HG03060 (cell line): Measurements from ENCODE around the gene VPS37C.
"Not testable (repeated sequence)": the region's sequence is repeated elsewhere in the genome, so short reads cannot be mapped to it uniquely, and the experiment has no call there.

Experiments
- ATAC-seq: cut with Tn5 transposase; IDR thresholded peaks from one replicate; pipeline ENCODE4 v1.9.1; 2021; ENCODE audit warnings: low read depth, moderate number of reproducible peaks; ENCODE audit not compliant: unreplicated experiment

The VPS37C gene

DNA sequence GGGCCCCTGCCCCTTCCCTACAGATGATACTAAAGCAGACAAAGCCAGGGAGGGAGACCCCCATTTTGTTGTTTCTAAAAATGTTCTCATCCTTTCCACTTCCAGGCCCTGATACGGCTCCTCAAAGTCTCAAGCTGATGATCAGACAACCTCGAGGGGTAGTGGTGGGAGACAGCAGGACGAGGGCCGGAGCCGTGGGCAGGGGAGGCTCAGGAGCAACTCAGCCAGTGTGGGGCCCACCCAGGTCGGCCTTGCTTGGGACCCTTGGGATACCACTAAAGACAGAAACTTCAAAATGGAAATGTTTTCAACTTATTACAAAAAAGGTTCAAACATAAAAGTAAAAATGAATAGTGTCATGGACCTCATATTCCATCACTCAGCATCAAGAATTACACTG, 15.2 kb upstream of the VPS37C start:
- ATAC-seq, result no peak

DNA sequence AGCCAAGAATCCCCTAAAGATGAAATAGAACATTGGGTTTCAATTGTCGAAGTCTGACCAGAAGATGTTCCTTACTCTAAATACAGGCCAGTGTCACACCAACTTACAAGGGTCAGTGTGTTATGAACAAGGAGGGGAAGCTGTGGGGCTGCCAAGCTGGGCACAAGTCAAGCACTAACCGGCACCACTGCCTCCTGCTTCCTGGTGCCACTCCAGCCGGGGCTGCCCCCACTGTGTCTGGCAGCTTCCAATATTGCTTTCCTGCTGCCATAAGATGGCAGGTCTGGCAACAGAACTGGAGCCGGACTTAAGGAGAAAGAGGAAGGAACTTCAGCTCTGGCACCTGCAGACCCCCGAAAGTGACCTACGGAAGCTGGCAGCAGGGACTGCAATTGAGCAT, 13.7 kb upstream of the VPS37C start:
- ATAC-seq, result no peak

DNA sequence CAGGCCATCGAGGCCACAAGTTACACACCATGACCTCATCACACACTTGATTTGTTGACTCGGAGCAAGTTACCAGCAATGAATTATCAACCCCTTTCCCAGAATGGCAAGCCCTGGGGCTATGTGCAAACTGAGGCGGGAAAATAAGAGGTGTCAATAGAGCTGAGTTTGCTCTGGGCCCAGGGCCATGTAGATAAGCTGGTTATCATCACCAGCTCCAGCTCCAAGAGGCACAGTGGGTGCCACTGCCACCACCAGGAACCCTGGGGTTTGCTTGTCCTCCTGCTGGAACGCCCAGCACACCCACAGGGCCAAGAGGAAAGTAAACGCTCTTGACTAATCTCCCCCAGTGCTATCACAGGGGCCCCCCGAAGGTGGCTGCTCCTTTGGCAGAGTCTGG, 13.0 kb upstream of the VPS37C start:
- ATAC-seq, result no peak

DNA sequence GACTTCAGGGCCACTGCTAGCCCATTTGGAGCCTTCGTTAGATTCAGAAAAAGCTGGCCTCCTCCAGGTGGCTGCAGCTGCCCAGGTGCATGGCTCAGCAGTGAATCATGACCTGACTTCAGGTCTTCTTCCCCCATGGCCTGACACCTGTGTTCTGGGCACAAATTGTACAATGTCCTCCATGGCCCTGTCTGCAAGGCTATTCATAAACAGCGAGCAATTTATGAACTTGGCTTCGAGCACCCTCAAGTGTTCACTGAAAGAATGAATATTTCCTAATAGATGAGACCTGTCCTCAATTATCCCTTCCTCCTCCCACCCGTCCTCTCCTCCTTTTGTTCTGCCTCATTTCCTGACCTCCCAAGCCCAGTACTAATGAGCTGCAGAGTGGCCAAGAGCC, 12.2 kb upstream of the VPS37C start:
- no peak for ATAC-seq

DNA sequence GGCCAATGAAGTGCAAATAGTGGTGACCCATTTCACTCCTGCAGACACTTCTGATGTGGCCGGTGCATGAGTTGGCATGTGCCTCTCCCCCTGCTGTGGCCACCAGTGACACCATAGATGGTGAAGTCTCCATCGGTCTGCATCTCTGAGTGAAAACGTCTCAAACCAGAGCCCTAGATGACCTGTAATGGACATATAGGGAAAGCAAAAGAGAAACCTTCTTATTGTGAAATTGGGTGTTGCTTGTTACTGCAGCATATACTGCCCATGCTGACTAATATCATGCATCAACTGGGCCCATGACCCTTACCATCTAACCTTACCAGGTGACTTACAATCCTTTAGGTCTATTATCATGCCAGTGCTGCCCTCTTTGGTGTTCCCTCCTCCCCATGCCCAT, 11.7 kb upstream of the VPS37C start:
- ATAC-seq, result no peak

DNA sequence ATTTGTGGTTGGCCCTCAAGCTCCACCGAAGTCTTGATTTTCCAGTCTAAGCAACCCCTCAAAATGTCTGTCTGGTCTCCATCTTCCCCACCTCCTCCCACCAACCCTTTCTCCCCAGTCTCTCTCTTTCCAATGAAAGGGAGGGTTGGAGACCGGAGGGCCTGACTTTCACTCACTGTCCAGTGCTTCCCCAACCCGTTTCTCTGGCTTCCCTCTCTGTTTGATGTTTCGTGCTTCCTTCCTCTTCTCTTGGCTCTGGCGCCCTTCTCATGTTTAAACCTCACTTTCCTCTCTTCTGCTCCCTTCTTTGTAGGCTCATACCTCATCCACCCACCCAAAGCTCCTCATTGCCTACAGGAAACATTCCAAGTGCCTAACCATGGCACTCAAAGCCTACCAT, 11.1 kb upstream of the VPS37C start:
- no peak for ATAC-seq

DNA sequence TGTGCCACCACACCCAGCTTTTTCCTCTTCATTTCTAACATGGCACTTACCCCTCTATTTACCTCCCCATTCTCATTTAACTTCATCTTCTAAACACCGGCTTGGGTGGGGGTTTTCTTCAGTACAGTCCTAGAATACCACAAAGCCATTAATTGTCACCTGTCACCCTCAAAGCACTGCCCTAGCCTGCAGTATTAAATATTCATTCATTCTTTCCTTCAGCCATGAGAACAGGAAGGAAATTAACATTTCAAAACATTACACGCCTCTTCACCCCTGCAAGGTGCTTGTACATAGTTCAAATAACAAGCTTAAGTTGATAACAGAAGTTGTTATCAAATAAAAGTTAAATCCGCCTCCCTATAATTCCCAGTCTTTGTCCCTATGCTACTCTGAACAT, 10.7 kb upstream of the VPS37C start:
- no peak for ATAC-seq

DNA sequence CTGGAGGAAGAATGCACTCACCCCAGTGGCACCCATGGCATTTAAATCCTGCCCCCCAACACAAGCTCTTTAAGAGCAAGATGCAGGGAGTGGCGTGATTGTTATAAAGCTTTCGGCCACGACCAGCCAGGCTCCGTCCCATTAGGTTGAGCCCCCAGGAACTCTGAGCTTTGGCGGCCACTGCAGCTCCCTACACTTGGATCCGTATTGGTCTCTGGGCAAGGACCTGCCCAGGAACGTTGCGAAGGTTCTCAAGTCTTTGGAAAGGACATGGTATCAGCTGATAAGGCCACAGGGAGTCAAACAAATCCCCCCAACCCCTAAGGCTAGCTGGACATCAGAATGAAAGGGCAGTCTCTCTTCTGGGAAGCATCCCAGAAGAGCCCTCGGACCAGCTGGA, 9.3 kb upstream of the VPS37C start:
- ATAC-seq, result no peak

DNA sequence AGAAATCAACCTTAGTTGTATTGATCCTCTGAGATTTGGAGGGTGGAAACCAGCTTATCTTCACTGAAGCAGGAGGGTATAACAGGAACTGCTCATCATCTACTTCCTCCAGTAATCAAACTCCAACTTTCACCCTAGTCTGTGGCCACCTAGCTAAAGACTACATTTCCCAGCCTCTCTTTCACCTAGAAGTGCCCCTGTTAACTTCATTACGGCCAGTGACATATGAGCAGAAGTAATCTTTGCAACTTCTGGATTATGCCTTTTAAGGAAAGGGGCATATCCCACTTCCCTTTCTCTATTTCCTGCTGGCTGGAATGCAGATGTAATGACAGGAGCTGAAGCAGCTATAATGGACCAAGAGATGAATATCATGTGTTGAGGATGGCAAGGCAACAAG, 7.6 kb upstream of the VPS37C start:
- ATAC-seq, result no peak

DNA sequence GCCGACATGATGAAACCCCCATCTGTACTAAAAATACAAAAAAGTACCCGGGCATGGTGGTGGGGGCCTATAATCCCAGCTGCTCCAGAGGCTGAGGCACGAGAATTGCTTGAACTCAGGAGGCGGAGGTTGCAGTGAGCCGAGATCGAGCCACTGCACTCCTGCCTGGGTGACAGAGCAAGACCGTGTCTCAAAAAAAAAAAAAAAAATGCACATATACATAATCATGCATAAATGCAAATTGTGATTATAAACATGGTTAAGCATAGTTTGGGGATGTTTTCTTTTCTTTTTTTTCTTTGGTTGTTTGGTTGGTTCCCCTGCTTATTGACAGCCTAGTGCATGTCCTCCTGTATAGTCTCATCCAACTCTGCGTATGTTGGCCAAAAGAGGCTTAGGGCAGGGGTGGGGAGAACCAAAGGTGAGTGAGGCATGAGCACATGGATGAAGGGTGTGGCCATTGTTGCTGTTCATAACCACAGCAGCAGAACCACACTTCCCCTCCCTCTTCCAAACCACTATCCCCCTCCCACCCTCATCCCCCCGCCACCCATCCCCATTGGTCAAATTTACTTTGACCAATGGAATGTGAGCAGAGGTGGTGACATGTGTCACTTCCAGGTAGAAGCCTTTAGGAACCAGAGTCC, 6.9 kb upstream of the VPS37C start:
- ATAC-seq, result no peak

DNA sequence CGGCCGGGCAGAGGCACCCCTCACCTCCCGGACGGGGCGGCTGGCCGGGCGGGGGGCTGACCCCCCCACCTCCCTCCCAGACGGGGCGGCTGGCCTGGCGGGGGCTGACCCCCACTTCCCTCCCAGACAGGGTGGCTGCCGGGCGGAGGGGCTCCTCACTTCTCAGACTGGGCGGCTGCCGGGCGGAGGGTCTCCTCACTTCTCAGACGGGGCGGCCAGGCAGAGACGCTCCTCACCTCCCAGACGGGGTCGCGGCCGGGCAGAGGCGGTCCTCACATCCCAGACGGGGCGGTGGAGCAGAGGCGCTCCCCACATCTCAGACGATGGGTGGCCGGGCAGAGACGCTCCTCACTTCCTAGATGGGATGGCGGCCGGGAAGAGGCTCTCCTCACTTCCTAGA, 5.1 kb upstream of the VPS37C start:
- ATAC-seq, result not testable (repeated sequence)

DNA sequence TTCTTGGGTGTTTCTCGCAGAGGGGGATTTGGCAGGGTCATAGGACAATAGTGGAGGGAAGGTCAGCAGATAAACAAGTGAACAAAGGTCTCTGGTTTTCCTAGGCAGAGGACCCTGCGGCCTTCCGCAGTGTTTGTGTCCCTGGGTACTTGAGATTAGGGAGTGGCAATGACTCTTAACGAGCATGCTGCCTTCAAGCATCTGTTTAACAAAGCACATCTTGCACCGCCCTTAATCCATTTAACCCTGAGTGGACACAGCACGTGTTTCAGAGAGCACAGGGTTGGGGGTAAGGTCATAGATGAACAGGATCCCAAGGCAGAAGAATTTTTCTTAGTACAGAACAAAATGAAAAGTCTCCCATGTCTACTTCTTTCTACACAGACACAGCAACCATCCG, 4.6 kb upstream of the VPS37C start:
- not testable (repeated sequence) for ATAC-seq

DNA sequence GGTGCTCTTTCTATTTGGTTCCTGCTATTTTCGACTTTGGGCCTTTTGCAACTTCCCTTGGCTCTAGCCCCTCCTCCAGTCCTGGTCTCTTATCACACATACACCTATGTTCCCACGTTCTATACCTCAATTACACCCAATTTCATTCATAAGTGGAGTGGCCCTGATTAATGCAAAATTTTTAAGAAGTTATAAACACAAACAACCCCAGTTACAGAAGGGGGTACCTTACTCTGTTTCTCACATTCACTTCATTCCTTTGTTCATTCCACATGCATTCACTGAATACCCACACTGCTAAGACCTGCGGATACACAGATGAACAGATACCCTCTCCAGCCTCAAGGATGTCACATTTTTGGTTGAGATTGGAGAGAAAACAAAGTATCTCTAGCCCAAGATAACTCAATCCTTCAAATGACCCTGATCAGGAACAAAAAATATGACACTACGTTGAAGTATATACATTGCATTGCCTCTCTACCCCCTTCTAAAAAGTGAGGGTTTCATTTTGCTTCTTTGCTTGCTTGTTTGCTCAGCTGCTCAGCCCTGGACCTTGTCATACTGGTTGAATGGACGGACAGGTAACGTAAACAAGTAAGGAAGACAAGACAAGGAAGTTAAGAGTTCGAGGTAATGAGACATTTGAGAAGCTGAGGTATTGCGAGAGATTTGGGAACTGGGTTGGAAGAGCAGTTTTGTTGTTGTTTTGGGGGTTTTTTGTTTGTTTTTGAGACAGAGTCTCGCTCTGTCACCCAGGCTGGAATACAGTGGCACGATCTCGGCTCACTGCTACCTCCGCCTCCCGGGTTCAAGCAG, 3.6 kb upstream of the VPS37C start:
- ATAC-seq, result no peak

DNA sequence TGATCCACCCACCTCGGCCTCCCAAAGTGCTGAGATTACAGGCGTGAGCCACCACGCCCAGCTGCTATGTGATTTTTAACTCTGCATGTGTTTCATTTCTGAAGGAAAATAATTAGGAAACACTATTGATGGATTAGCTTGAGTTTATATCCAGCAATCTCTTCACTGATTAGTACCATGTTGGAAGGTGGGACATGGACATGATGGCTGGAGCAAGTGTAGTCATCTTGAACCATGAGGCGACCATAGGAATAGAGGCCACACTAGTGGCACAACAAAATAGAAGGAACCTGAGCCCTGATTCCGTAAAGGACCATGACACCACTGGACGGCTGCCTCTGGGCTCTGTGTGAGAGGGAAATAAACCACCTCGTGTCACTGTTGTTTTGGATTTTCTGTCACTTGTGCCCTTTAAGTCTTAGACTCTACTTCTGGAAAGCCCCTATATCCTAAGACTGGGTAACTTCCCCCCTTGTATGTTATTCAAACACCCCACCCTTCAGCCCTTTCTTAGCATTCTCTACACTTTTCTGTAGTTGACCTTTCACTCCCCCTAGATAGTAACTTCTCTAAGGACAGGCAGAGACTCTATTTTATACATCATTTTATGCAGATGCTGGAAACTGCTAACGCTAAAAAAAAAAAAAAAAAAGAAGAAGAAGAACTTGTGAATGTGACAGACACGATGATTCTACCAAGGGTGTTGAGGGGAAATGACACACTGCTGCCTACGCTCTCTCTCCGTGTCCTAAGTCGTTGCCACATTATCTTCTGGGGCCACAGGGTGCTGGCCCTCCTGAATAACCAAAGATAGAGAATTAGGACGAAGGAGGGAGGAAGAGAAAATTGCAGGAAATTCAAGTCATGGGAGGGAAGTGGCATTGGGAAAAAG, 2.7 kb upstream of the VPS37C start:
- ATAC-seq, result no peak

DNA sequence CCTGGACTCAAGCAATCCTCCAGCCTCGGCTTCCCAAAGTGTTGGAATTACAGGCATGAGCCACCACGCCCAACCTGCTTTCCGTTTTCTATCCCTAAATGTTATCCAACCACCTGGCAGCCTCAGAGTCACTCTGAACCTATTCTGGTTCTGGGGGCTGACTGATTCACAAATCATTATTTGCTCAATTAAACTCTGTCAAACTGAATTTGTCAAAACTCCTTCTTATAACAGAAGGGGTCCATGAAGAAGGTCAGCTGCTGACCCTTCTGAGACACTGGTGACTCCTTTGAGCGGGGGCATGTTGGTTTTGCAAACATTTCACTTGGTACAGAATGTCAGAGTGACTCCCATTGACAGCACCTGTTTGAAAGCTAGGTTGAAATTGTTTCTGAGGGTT, 1.8 kb upstream of the VPS37C start:
- no peak for ATAC-seq

DNA sequence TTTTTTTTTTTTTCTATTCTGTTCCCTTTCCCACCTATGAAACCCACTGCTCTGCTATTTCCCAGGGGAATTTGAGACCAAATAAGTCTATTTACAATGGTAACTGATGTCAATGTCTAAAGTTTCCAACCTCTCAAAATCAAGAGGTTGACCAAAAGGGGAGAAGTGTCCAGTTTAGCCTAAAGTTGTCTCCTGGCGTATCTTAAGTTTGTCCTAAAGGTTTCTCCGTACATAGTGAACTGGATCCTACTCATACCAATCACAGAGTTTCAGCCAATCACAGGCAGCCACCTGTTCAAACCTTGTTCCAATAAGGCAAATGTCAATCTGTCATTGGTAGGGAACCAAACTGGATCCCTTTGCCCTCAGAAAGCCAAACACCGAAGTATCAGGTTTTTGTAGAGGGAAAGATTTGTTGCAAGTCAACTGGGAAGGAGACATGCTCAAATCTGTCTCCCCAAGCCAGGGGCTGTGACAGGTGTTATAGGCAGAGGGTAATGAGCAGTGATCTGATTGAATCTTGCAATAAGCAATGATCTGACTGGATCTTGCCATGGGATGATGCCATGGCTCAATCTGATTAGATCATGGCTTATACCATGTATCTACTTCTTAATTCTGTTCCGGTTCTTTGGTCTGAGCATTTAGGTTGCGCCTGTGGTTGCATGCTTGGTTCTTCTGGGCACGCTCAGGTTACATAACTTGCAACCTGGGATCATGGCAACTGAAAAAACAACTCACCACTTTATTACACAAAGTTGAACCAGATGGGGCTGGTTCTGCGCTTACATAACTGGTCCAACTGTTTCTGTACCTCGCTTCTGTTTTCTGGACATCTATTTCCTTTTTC, 1.1 kb upstream of the VPS37C start:
- no peak for ATAC-seq

DNA sequence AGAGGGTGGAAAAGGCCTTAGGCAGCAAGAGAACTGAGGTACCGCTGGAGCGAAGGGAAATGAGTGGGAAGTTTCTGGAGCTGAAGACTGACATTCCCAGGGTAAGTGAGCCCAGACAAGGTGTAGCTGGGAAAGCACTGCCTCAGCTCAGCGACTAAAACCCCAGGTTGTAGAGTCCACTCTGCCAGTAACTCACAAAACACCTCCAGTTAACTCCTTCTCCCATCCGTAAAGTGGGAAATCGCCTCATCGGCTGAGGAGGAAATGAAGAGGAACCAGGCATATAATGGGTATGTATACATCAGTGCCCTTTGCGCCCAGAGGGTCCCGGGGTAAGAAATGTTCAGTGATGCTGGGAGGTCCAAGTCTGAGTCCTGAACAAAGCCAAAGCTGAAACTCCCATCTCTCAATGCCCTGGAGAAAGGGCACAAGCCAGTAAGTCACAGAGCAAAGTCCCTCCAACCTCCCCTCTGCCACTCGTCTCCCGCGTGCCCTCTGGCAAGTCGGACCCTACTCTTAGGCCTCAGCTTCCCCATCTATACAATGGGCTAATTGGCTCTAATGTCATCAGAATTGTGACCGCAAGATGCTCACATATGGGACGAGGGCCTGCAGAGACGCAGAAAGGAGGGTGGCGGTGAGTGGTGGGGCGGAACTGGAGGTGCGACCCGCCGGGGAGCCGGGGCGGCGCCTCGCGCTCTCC, 588 bp downstream of the VPS37C start:
- ATAC-seq, result peak; percentile 26

DNA sequence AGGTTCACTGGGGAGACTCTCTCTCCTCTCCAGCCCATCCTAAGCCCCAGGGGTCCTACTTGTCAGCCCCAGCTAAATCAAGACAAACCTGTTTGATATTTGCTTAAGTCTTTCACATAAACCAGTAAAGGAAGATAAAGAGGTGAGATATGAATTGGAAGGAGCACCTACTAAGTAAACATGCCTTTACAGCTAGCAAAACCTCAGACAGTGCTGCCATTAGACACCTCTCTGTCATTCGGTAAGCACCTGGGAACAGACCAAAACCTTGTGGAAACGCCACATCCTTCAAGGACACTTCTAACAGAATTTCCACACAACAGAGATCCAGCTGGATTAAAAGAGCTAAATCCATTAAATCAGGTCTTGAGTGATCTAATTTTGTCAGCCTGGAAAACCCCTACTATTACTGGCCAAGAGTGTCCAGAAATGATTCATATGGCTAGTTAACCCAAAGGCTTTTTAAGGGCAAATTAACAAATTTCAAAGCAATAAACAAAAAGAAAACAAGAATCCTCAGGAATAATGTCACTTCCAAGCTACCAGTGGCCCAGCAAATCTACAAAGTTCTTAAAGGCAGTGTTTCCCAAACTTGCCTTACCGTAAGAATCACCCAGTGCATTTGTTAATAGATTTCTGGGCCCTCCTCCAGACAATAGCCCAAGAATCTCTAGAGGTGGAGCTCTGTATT, 2.4 kb downstream of the VPS37C start:
- no peak for ATAC-seq

DNA sequence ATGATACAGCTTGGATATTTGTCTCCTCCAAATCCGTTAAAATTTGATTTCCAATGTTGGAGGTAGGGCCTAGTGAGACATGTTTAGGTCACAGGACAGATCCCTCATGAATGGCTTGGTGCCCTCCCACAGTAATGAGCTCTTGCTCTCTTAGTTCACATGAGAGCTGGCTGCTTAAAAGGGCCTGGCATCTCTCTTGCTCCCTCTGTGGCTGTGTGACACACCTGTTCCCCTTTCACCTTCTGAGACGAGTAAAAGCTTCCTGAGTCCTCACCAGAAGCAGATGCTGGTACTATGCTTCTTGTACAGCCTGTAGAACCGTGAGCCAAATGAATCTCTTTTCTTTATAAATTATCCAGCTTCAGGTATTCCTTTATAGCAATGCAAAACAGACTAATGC, 3.5 kb downstream of the VPS37C start:
- no peak for ATAC-seq
